HuH-7.5 (cell line): ENCODE results near the gene SPRED1.
"Not testable (repeated sequence)": the region's sequence is repeated elsewhere in the genome, so short reads cannot be mapped to it uniquely, and the experiment has no call there.

Source experiments
- DNase-seq: peaks from one replicate; pipeline ENCODE4 v3.0.0; 2011; ENCODE audit warnings: low spot score

Gene SPRED1

DNA sequence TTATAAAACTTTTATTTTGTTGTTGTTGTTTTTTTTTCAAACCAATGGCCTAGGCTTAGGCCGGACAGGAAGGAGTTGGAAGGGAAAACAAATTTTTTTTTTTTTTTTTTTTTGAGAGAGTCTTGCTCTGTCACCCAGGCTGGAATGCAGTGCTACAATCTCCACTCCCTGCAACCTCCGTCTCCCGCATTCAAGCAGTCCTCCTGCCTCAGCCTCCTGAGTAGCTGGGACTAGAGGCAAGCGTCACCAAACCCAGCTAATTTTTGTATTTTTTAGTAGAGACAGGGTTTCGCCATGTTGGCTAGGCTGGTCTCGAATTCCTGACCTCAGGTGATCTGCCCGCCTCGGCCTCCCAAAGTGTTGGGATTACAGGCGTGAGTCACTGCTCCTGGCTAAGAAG is 15.6 kb upstream of the SPRED1 start:
- DNase-seq, result not testable (repeated sequence)

DNA sequence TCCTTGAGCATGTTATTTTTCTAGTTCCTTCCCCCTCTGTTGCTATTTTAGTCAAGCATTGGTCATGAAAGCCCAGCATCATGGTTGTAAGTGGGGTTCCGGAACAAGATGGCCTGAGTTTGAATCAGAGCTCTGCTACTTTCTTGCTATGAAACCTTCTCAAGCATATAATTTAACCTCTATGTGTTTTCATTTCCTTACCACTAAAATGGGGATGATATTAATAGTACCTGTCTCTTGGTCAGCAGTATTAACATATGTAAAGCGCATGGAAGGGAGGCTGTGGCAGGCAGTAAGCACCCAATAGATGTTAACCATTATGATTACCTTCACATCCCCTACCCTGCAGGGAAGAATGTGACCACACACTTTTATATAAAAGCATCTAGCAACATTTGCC is 14.3 kb upstream of the SPRED1 start:
- DNase-seq, result no peak

DNA sequence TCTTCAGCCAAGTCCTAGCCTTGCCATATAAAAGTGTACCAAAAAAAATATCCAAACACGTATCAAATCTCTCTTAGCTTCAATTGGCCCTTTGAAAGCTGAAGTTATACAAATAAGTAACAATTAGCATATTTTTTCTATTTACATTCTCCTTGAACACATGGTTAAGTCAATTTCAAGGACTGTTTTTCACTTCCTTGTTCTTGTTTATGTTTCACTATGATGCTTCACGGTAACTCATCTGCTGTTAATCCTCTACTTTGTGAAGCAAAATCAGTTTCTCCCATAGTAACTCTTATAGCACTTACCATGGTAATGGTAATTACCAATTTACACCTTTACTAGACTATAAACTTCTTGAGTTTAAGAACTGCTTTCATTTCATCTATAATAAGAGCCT is 10.6 kb upstream of the SPRED1 start:
- no peak for DNase-seq

DNA sequence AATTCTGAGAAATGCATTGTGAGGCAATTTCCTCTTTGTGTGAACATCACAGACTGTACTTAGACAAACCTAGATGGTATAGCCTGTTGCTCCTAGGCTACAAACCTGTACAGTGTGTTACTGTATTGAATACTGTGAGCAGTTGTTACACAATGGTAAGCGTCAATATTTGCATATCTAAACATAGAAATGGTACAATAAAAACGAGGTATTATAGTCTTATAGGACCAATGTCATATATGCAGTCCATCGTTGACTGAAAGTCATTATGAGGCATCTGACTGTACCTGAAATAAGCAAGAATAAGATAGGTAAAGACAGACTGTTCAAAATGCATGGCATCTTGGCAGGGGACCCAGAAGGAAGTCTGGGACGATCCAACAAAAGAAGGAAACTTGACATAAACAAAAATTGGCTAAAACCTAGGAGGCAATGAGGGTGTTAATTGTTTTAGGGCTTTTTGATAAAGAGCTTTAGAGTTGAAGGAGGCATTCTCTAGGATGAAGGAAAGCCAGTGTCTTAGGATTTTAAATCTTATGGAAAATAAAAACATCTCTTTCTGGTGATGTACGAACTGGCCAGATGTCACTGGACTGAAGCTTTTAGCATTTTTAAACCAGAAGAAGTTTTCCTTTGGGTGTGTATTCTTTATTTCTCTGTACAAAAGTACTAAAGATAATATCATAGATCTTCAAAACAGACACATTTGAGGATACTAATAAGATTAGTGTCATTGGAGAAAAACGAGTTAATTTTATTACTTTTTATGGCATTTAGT is 9.2 kb upstream of the SPRED1 start:
- DNase-seq, result no peak

DNA sequence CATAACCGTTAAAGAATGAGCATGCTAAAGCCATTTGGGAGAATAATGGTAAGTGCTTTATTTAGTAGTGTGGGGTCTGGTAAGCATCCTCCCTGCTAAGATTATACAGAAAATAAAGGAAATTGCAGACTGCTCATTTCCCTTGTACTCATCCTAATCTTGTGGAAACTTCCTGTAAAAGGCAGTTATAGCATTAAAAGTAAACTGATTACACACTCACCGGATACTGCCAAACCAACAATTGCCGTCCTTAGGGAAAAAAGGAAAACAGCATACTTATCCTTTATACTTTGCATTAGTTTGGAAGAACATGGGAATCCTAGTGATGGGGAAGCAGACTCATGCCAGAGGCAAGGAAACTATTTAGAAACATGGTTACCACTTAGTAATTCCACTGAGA is 5.3 kb upstream of the SPRED1 start:
- DNase-seq, result no peak

DNA sequence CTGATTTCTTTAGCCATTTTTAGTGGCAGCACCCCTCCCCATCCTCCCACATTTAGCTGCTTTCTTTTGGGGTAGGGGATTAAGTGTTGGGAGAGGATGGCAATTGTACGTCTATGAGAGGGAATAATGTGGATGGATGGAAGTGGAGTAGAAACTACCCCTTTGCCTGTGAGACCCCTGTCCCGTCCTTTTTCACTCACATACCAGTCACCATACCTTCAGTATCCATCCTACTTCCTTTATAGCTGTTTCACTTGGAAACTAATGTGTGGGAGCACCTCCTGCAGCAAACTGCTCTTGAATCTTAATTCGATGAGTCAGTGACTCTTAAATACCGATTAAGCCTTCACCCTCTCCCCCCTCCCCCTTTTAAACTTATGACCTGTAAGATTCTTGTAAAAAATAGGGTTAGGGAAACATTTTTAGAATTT is 730 bp downstream of the SPRED1 start:
- DNase-seq, result no peak

DNA sequence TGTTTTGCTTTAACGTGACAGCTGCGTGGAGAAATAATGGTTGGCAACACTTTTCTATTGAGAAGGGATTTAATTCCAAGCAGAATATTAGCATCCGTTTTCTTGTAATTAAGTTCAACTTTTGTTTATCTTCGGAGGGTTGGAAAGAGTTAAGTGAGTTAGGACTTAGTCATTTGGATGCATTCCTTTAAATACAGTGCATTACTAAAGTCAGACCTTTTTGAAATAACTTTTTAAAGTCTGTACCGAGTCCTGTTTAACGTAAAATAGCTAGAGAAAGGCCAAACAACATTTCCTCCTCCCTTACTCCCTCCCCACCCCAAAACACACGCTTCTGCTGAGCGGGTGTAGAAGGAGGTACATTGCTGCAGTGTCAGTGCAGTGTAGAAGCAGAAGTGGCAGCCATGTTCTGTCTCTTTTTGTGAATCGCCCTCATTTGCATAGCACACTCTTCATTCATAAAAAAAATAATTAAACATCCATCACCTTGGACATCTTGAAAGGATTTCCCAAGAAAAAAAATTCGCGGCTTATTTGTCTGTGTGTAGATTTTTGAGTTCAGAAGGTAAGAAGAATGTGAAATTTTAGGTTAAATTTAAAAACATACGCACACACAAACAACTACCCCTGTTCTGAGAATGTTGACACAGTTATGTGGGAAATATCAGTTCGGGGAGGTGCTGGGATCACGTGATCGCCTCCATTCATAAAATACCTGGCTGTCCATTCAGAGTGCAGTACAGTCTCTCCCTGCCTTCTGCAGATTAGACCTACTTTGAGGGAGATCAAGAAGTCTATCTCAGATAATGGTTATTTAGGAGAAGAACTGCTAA is 1.6 kb downstream of the SPRED1 start:
- peak; percentile 38 for DNase-seq

DNA sequence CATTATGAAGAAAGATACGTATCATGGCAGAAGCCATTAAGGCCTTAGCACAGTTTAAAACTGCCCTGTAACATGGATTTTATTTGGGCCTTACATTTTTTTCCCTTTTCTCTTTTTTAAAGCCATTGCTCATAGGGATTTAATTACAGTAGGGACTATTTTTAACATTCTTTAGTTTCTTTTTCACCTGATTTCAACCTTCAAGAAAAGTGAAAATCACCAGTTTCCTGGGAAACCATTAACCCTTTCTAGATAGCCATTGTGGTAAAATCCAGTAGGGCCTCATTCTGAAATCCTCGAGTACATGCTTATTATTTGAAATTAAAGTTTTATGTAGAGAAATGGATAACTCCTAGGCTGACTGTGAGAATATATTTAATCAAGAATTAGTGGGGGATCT is 3.1 kb downstream of the SPRED1 start:
- no peak for DNase-seq

DNA sequence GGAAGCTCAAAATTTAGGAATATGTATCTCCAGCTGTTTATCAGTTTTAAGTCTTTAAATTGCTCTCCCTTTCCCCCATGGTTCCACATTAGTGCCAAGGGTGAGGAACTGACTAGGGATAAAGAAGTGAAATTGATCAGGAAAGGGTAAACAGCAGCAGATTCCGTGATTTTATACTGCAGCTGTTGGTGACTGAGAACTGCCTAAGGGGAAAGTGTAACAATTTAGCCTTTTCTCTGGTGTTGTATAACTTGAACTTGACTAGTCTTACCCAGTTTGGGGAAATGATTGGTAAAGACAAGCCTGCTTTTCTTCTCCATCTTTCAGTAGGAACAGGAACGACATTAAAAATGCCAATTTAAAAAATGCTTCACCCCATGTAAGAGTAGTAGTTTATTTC is 5.0 kb downstream of the SPRED1 start:
- no peak for DNase-seq

DNA sequence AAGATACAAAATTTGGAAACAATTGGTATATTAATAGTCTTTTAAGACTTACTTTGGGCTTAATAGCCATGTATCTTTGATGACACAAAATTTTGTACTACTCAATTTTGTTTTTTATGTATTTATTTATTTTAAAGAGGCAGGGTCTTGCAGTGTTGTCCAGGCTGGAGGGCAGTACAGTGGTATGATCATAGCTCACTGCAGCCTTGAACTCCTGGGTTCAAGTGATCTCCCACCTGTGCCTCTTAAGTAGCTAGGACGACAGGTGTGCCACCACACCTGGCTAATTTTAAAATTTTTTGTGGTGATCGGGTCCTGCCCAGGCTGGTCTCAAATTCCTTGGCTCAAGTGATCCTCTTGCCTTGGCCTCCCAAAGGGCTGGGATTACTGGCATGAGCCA is 6.5 kb downstream of the SPRED1 start:
- no peak for DNase-seq

DNA sequence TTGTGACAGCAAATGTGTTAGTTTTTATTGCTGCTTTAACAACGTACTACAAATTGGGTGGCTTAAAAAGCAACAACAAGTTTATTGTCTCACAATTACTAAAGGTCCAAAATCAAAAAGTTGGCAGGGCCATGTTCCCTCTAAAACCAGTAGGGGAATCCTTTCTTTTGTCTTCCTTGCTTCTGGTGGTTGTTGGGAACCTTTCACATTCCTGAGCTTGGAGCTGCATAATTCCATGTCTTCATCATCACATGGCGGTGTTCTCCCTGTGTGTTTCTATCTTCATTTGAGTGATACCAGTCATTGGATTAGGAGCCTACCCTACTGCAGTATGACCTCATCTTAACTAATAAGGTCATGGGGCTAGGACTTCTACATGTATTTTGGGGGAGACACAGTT is 7.4 kb downstream of the SPRED1 start:
- DNase-seq, result no peak

DNA sequence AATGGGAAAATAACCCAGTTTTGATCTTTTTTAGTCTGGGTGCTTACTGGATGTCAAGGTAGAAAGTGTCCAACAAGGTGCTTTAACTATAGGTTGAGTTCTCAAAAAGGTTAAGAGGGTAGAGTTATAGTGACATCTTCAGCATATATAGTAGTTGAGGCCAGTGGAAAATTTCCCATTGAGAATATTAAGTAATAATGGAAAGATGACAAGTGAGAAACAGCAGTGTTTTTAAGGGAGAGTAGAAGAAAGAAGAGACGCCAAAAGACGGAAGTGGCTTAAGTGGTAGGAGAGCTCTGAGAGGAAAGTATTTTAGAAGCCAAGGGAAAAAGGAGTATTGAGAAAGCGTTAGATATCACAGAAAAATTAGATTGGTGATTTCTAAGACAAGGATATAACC is 10.6 kb downstream of the SPRED1 start:
- no peak for DNase-seq

DNA sequence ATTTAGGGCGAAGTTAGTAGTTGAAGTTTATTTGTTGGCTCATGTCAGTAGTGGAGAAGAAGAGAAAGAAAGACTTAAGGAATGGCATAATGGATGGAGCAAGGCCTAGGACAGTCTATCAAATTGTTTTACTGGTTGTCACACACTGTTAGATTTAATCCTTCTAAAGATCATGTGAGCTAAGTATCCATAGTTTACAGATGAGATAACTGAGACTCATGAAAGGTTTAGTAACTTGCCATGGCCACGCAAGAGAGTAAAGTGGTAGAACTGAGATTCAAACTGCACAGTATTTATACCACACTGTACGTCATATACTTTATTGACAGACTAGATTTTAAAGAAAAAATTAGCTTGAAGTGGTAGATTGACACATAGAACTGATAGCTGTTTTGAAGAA is 11.4 kb downstream of the SPRED1 start:
- DNase-seq, result no peak

DNA sequence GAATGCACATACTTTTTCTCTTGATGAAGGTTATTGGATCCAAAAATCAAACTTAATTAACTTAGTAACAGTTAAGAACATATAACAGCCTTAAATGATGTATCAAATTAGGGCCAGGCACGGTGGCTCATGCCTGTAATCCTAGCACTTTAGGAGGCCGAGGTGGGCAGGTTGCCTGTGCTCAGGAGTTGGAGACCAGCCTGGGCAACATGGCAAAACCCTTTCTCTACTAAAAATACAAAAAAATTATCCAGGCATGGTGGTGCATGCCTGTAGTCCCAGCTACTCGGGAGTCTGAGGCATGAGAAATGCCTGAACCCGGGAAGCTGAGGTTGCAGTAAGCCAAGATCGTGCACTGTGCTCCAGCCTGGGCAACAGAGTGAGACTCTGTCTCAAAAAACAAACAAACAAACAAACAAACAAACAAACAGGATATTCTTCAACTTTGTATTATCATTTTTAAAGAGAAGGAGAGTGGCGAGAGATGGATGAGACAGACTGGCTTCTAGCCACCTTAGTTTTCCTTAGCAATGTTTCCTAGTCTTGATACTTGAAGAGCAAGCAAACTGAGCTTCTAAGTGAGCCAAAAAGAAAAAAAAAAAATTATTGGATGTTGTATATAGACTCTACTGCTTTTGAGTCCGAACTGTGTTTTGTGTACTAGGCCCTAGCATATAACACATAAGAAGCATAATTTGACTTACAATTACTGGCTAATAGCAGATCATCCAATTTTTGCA is 13.8 kb downstream of the SPRED1 start:
- no peak for DNase-seq

DNA sequence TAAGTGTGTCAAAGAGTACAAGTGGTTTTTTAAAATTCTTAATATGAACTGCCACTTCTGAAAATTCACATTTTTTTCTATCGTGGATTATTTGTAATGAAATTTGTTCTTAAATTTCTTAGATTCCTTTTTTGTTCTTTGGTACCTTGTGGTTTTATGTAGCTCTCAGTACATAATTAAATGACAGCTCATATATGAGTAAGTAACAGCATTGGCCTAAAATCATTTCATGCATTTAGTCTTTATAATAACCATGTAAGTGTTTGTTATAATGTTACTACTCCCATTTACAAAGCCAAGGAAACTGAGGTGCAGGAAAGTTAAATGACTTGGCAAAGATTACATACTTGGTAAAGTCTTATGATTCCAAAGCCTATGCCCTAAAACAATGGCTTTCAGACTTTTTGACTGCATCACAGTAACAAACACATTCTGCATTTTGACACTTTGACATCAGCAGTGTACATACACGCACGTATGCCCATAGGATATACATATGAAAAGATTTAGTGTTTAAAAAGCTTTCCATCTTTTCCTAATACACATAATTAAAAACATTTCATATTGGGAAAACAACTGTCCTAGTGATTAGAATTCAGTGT is 14.9 kb downstream of the SPRED1 start:
- DNase-seq, result no peak

DNA sequence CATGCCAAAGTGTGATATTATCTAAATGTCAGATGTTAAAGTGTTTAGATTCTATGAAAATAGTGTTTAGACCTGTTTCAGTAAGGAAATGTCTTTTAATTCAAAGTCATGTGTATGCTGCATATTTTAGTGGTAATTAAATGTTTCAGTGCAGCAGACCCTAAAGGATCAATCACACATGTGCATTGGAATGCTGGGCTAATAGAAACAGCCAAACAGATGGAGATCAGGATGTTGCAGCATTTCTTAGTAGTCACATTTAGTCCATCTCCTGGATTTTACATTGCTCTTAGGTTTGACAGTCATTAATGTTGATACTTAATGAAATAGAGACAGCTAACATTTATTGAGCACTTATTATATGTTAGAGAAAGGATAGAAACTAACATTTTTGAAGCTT is 18.5 kb downstream of the SPRED1 start:
- no peak for DNase-seq

DNA sequence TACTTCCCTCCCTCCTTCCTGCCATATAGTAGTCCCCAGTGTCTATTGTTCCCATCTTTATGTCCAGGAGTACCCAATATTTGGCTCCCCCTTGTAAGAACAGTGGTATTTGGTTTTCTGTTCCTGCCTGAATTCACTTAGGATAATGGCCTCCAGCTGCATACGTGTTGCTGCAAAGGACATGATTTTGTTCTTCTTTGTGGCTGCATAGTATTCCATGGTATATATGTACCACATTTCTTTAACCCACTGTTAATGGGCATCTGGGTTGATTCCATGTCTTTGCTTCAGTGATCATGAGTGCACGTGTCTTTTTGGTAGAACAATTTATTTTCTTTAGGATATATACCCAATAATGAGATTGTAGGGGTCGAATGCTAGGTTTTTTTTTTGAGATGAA is 19.3 kb downstream of the SPRED1 start:
- no peak for DNase-seq

DNA sequence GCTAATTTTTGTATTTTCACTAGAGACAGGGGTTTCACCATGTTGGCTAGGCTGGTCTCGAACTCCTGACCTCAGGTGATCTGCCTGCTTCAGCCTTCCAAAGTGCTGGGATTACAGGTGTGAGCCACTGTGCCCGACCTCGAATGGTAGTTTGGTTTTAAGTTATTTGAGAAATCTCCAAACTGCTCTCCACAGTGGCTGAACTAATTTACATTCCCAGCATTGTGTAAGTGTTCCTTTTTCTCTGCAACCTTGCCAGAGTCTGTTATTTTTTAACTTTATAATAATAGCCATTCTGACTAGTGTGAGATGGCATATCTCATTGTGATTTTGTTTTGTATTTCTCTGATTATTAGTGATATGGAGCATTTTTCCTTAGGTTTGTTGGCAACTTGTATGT is 19.8 kb downstream of the SPRED1 start:
- DNase-seq, result not testable (repeated sequence)

DNA sequence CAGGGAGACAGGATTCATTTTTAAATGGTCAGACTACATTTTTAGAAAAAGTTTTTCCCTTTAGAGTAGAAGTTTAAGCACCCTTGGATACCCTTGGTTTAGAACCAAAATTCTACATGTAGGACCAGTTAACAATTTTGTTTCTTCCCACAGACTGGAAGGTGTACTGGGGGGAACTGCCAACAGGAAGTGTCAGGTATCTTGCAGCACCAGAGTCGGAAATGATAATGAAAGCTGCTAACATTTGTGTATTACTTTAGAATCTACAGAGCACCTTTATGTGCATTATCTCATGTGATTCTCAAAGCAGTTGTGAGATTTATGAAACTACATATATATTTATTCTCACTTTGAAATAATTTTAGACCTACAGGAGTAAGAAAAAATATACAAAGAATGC is 21.5 kb downstream of the SPRED1 start:
- DNase-seq, result no peak

DNA sequence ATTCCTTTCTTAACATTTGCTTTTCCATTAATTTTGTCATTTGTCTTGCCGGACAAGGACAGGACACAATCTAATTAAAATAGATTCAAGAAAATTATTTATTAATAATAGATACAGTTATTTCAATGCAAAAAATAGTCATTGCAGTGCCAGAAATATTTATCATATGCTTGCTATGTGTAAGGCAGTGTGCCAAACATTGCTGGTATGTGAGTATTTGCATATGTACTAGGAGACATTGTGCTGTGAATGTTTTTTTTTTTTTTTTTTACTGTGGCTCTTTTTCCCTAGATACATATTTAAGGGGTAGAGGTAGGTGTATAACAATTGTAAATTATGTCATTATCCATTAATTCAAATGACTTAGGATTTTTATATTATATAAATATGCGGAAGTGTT is 23.3 kb downstream of the SPRED1 start:
- no peak for DNase-seq

DNA sequence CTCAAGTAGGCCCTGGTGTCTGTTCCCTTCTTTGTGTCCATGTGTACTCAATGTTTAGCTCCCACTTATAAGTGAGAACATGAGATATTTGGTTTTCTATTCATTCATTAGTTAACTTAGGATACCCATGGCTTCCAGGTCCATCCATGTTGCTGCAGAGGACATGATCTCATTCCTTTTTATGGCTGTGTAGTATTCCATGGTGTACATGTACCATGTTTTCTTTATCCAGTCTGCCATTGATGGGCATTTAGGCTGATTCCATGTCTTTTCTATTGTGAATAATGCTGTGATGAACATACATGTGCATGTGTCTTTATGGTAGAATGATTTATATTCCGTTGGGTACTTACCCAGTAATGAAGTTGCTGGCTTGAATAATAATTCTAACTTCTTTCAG is 24.6 kb downstream of the SPRED1 start:
- not testable (repeated sequence) for DNase-seq

DNA sequence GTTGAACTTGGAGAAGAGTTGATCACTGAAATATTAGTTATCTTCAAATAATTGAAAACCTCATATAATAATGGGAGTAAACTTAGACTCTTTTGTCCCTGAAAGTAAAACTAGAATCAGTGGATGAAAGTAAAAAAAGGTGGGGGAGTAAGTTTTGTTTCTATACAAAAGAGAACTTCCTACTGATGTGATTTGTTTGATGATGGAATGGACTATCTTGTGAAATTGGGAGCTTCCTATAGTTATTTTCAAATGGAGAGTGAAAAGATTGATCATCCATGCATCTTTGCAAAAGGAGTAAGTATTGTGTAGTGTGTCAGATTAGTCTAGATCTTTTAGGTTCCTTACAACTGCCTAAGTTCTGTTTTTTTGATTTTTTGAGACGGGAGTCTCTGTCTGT is 28.4 kb downstream of the SPRED1 start:
- no peak for DNase-seq
